Mammary epithelial cell (primary cell): ENCODE results near the gene TLE3.

Experiments used
- EZH2 ChIP-seq: IDR thresholded peaks from 2 replicates; pipeline ENCODE4 v1.6.1; 2012; ENCODE audit warnings: low read length, inconsistent platforms, borderline replicate concordance
- TF ChIP-seq, protein P1 (sequence below), 2 donors: IDR thresholded peaks in 1 of 2; conservative IDR thresholded peaks in 1 of 2; 2 replicates each; pipeline ENCODE4 v1.5.1; 2011 to 2012; ENCODE audit warnings: inconsistent platforms in 2 of 2, low read length in 2 of 2, mild to moderate bottlenecking in 2 of 2, control low read depth in 1 of 2, low read depth in 1 of 2; ENCODE audit not compliant: insufficient read depth in 1 of 2; ENCODE audit errors: extremely low read depth in 1 of 2

GRCh38 chr15:70013656-70014313 is 83.9 kb downstream of the TLE3 start:
- TF ChIP-seq, protein P1, sequence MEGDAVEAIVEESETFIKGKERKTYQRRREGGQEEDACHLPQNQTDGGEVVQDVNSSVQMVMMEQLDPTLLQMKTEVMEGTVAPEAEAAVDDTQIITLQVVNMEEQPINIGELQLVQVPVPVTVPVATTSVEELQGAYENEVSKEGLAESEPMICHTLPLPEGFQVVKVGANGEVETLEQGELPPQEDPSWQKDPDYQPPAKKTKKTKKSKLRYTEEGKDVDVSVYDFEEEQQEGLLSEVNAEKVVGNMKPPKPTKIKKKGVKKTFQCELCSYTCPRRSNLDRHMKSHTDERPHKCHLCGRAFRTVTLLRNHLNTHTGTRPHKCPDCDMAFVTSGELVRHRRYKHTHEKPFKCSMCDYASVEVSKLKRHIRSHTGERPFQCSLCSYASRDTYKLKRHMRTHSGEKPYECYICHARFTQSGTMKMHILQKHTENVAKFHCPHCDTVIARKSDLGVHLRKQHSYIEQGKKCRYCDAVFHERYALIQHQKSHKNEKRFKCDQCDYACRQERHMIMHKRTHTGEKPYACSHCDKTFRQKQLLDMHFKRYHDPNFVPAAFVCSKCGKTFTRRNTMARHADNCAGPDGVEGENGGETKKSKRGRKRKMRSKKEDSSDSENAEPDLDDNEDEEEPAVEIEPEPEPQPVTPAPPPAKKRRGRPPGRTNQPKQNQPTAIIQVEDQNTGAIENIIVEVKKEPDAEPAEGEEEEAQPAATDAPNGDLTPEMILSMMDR (conservative IDR thresholded peaks at IDR 0.05 in 1 of 2, IDR thresholded peaks at IDR 0.05 in 1 of 2; ENCODE audit: extremely low read depth in 1 of 2, insufficient read depth in 1 of 2, low read depth in 1 of 2, low read length in 2 of 2) = no peak
- TF ChIP-seq EZH2 = no peak
